H9 (cell line): Measurements from ENCODE around the gene FBXL13. TPM values are rescaled to one million over a fixed set of nuclear protein-coding genes. Genes with fewer than 3 reads are reported as not detected.

Source experiments
- DNase-seq: peaks from one replicate; pipeline ENCODE4 v3.0.0-alpha.2; 2017
- H2AFZ ChIP-seq: one replicate; pipeline ENCODE4 v1.6.1; 2013; ENCODE audit warnings: mild to moderate bottlenecking, low read length, control low read depth, moderate library complexity
- H2AK5ac ChIP-seq: 2 replicates; pipeline ENCODE4 v1.6.1; 2013; ENCODE audit warnings: low read length, control low read depth, mixed read lengths; ENCODE audit not compliant: insufficient read length
- H2BK120ac ChIP-seq: one replicate; pipeline ENCODE4 v1.6.1; 2013; ENCODE audit warnings: low read depth, mild to moderate bottlenecking, low read length, control low read depth, inconsistent platforms; ENCODE audit not compliant: poor library complexity, severe bottlenecking
- H2BK12ac ChIP-seq: 2 replicates; pipeline ENCODE4 v1.6.1; 2013; ENCODE audit warnings: low read length, control low read depth, mixed read lengths, low read depth; ENCODE audit not compliant: insufficient read length
- H2BK15ac ChIP-seq: 2 replicates; pipeline ENCODE4 v1.6.1; 2013; ENCODE audit warnings: low read depth, low read length, control low read depth
- H2BK20ac ChIP-seq: one replicate; pipeline ENCODE4 v1.6.1; 2013; ENCODE audit warnings: low read depth, mild to moderate bottlenecking, low read length, control low read depth, inconsistent platforms; ENCODE audit not compliant: poor library complexity, severe bottlenecking
- H2BK5ac ChIP-seq: 2 replicates; pipeline ENCODE4 v1.6.1; 2013; ENCODE audit warnings: low read length, control low read depth, mixed read lengths; ENCODE audit not compliant: insufficient read length
- H3K14ac ChIP-seq: 2 replicates; pipeline ENCODE4 v1.6.1; 2013; ENCODE audit warnings: low read length, control low read depth; ENCODE audit not compliant: insufficient read depth
- H3K18ac ChIP-seq: 2 replicates; pipeline ENCODE4 v1.6.1; 2013; ENCODE audit warnings: low read depth, mild to moderate bottlenecking, mixed read lengths, low read length, control low read depth; ENCODE audit not compliant: insufficient read length
- H3K23ac ChIP-seq: 2 replicates; pipeline ENCODE4 v1.6.1; 2013; ENCODE audit warnings: low read length, control low read depth, mixed read lengths, low read depth; ENCODE audit not compliant: insufficient read length
- H3K23me2 ChIP-seq: 2 replicates; pipeline ENCODE4 v1.6.1; 2013; ENCODE audit warnings: low read depth, mild to moderate bottlenecking, mixed read lengths, low read length, control low read depth; ENCODE audit not compliant: insufficient read length, poor library complexity, severe bottlenecking
- H3K27ac ChIP-seq: 2 replicates; pipeline ENCODE4 v1.5.1; 2013; ENCODE audit warnings: low read length, control low read depth, mixed read lengths, low read depth; ENCODE audit not compliant: insufficient read length
- H3K27me3 ChIP-seq: 2 replicates; pipeline ENCODE4 v1.6.1; 2013; ENCODE audit warnings: low read length, control low read depth, inconsistent platforms; ENCODE audit not compliant: insufficient read depth
- H3K4ac ChIP-seq: 2 replicates; pipeline ENCODE4 v1.6.1; 2013; ENCODE audit warnings: low read depth, mild to moderate bottlenecking, control low read depth, inconsistent platforms, low read length, moderate library complexity
- H3K4me1 ChIP-seq: 2 replicates; pipeline ENCODE4 v1.6.1; 2013; ENCODE audit warnings: low read length, control low read depth, inconsistent platforms; ENCODE audit not compliant: insufficient read depth
- H3K4me2 ChIP-seq: 2 replicates; pipeline ENCODE4 v1.6.1; 2013; ENCODE audit warnings: low read length, control low read depth, mixed read lengths; ENCODE audit not compliant: insufficient read length, insufficient read depth
- H3K56ac ChIP-seq: 2 replicates; pipeline ENCODE4 v1.6.1; 2013; ENCODE audit warnings: low read depth, mild to moderate bottlenecking, mixed read lengths, low read length, control low read depth; ENCODE audit not compliant: insufficient read length
- H3K79me1 ChIP-seq: 2 replicates; pipeline ENCODE4 v1.6.1; 2013; ENCODE audit warnings: low read depth, mild to moderate bottlenecking, moderate library complexity, low read length, control low read depth, inconsistent platforms; ENCODE audit not compliant: insufficient read depth, poor library complexity, severe bottlenecking
- H3K79me2 ChIP-seq: 2 replicates; pipeline ENCODE4 v1.6.1; 2013; ENCODE audit warnings: low read length, control low read depth, inconsistent platforms; ENCODE audit not compliant: insufficient read depth
- H3K9ac ChIP-seq: 2 replicates; pipeline ENCODE4 v1.6.1; 2013; ENCODE audit warnings: low read length, control low read depth, mixed read lengths; ENCODE audit not compliant: insufficient read length; ENCODE audit errors: extremely low read depth
- H3K9me3 ChIP-seq: one replicate; pipeline ENCODE4 v1.6.1; 2013; ENCODE audit warnings: low read depth, low read length, inconsistent platforms; ENCODE audit not compliant: control insufficient read depth
- H3T11ph ChIP-seq: one replicate; pipeline ENCODE4 v1.6.1; 2013; ENCODE audit warnings: mild to moderate bottlenecking, low read length, control low read depth, inconsistent platforms
- H4K20me1 ChIP-seq: one replicate; pipeline ENCODE4 v1.6.1; 2013; ENCODE audit not compliant: control insufficient read depth, insufficient read length, insufficient read depth
- H4K5ac ChIP-seq: 2 replicates; pipeline ENCODE4 v1.6.1; 2013; ENCODE audit warnings: low read depth, mild to moderate bottlenecking, mixed read lengths, low read length, control low read depth; ENCODE audit not compliant: insufficient read length
- H4K8ac ChIP-seq: replicated peaks from 2 replicates; pipeline ENCODE4 v1.6.1; 2013; ENCODE audit warnings: low read length, control low read depth, mixed read lengths, low read depth; ENCODE audit not compliant: insufficient read length
- H4K91ac ChIP-seq: 2 replicates; pipeline ENCODE4 v1.6.1; 2013; ENCODE audit warnings: low read depth, mild to moderate bottlenecking, moderate library complexity, mixed read lengths, low read length, control low read depth; ENCODE audit not compliant: insufficient read length
- H3K27ac Mint-ChIP-seq, 3 experiments: 2 replicates in 2 of 3; 3 replicates in 1 of 3; pipeline ENCODE4 v1.8.0; 2020 to 2021; ENCODE audit warnings: mixed read lengths in 3 of 3, mild to moderate bottlenecking in 1 of 3, moderate library complexity in 1 of 3
- H3K27me3 Mint-ChIP-seq: 2 replicates; pipeline ENCODE4 v1.8.0; 2021; ENCODE audit warnings: low read depth, mild to moderate bottlenecking, moderate library complexity, mixed read lengths
- H3K36me3 Mint-ChIP-seq, 3 experiments: 2 replicates in 2 of 3; 3 replicates in 1 of 3; pipeline ENCODE4 v1.8.0; 2020 to 2021; ENCODE audit warnings: low read depth in 3 of 3, mixed read lengths in 3 of 3; ENCODE audit not compliant: insufficient read depth in 1 of 3
- H3K4me1 Mint-ChIP-seq, 2 experiments: 2 replicates each; pipeline ENCODE4 v1.8.0; 2020; ENCODE audit warnings: mixed read lengths in 2 of 2
- H3K4me3 Mint-ChIP-seq, 2 experiments: 2 replicates in 1 of 2; 3 replicates in 1 of 2; pipeline ENCODE4 v1.8.0; 2020 to 2021; ENCODE audit warnings: mild to moderate bottlenecking in 2 of 2, mixed read lengths in 2 of 2, moderate library complexity in 1 of 2
- H3K9me3 Mint-ChIP-seq, 2 experiments: 2 replicates in 1 of 2; 3 replicates in 1 of 2; pipeline ENCODE4 v1.8.0; 2020; ENCODE audit warnings: mild to moderate bottlenecking in 2 of 2, mixed read lengths in 2 of 2, moderate library complexity in 1 of 2
- CTCF ChIP-seq: fragments of 200-600 bp; sonication (generic); conservative IDR thresholded peaks from 3 replicates; pipeline ENCODE4 v1.8.0; 2021; ENCODE audit warnings: antibody characterized with exemption, mild to moderate bottlenecking
- WGBS: extraction: QIAGEN DNeasy Blood & Tissue Kit; methylation state at CpG from one replicate; pipeline ENCODE4 v1.1.7; 2013; ENCODE audit warnings: missing lambda C conversion rate, low lambda C conversion rate, mixed read lengths; ENCODE audit not compliant: insufficient read length; ENCODE audit errors: extremely low coverage; 5-methylcytosine and 5-hydroxymethylcytosine counted together
- total RNA-seq: library from RNA; stranded (reverse); gene quantifications from 2 replicates; pipeline ENCODE4 v1.2.1, GENCODE V29; 2021

FBXL13 gene
- total RNA-seq, 1 experiment from 2014 or later, result 4.4 TPM

GRCh38 chr7:102935450-102936115 is 139.0 kb downstream of the FBXL13 start:
- no peak overlapping the region for H3K14ac ChIP-seq
- H3K27ac ChIP-seq, result no peak overlapping the region
- TF ChIP-seq CTCF, result no peak
- no peaks in the 10 kb centered on the region for H3K79me1 ChIP-seq
- no peaks in the 10 kb centered on the region for H3K23me2 ChIP-seq
- no peak overlapping the region for H4K5ac ChIP-seq
- Mint-ChIP-seq H3K36me3 (no peaks in the 10 kb centered on the region), H3K4me1 (peaks cover 59 to 60% of the 10 kb centered on the region in 2 experiments), H3K27ac (no peak overlapping the region), H3K4me3 (no peak overlapping the region), H3K9me3 (no peaks in the 10 kb centered on the region), H3K27me3 (no peaks in the 10 kb centered on the region)
- H3K56ac ChIP-seq, result no peak overlapping the region
- no peak overlapping the region for H3K23ac ChIP-seq
- H3K27me3 ChIP-seq, result no peaks in the 10 kb centered on the region
- H4K8ac ChIP-seq, result no peak overlapping the region
- H3K18ac ChIP-seq, result no peak overlapping the region
- H2BK15ac ChIP-seq, result no peak overlapping the region
- no peak overlapping the region for H2AK5ac ChIP-seq
- H3K4ac ChIP-seq, result no peak overlapping the region
- no CpG with 5 or more reads among the region's 6 CpGs for WGBS
- peaks cover 22% of the 10 kb centered on the region; the same call in 1 of the 2 replicates for H3K4me1 ChIP-seq
- no peak overlapping the region for H2BK20ac ChIP-seq
- H3K79me2 ChIP-seq, result no peaks in the 10 kb centered on the region
- no peaks in the 10 kb centered on the region for H3K9me3 ChIP-seq
- no peak overlapping the region for H2BK5ac ChIP-seq
- no peak overlapping the region for H3T11ph ChIP-seq
- no peak overlapping the region for H2AFZ ChIP-seq
- no peak overlapping the region for H2BK120ac ChIP-seq
- H4K20me1 ChIP-seq, result no peaks in the 10 kb centered on the region
- DNase-seq, result no peak
- H3K9ac ChIP-seq, result no peak overlapping the region
- H2BK12ac ChIP-seq, result no peak overlapping the region
- H4K91ac ChIP-seq, result no peak overlapping the region
- H3K4me2 ChIP-seq, result no peak overlapping the region
